HG03460 (cell line): Measurements from ENCODE around the gene CRIP1.

Source experiments
- ATAC-seq: cut with Tn5 transposase; IDR thresholded peaks from one replicate; pipeline ENCODE4 v1.9.1; 2021; ENCODE audit not compliant: unreplicated experiment

CRIP1 gene, protein sequence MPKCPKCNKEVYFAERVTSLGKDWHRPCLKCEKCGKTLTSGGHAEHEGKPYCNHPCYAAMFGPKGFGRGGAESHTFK

DNA sequence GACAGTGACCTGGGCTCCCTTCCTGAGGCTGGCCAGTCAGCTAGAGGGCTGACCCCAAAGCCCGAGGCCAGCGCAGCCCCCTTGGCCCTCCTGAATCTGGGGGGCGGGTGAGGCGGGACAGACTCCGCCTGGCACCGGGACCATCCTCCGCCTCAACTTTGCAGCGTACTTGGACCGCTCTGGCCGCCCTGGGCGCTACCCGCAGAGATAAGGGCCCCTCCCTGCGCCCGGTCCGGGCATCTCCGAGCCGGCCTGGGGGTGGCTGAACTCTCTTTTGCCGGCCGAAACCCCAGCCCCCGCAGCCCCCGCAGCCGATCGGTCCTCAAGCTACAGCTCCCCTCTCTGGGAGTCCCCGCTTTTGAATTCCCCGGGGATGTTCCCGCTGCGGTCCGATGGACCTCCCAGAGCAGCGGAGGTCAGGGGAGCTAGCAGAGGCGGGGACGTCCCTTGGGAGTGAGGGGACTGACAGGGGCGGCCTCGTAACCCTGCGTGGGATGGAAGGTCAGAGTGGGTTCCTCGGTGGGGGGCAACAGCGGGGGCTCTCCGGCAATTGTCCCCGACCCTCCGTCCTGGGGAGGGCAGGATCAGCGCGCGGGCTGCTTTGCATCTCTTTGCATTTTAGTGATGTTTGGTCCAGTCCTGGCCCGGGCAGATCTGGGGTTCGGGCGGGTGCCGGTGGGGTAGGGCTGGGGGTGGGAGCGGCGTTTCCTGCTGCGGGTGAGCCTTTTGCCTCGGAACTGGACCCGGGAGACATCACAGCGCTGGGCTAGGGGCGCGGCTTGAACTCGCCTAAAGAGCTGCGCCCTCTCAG, at the start of gene CRIP1:
Gene CRIP1 (plus strand): TSS at position 724 of the 811 bp plus-strand sequence. CDS start 374 bp downstream, outside the sequence.
- ATAC-seq = no peak

DNA sequence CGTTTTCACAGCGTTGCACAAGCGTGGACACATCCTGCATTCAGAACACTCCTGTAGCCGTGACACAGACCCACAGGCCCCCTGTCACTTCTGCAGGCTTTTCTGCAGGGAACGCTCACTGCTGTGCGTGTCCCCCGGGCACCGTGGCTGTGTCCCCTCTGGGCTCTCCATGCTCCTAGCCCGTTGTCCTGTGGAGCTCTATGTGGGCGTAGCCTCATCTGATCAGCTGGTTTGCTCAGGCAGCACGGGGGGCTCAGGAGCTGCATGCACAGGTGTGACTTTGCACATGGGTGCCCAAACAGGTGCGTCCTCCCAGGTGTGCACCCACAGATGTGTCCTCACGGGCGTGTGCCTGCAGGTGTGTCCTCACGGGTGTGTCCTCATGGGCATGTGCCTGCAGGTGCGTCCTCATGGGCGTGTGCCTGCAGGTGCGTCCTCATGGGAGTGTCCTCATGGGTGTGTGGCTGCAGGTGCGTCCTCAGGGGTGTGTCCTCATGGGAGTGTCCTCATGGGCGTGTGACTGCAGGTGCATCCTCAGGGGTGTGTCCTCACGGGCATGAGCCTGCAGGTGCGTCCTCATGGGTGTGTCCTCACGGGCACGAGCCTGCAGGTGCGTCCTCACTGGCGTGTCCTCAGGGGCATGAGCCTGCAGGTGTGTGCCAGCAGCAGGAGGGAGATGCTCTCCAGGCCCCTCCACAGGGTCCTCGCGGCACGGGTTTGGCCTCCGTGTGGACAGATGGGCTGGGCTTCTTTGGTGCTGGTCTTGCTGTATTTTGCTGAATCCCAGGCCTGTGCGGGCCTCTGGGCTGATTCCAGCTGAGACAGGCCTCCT, 49.6 kb upstream of the CRIP1 start:
- no peak for ATAC-seq

DNA sequence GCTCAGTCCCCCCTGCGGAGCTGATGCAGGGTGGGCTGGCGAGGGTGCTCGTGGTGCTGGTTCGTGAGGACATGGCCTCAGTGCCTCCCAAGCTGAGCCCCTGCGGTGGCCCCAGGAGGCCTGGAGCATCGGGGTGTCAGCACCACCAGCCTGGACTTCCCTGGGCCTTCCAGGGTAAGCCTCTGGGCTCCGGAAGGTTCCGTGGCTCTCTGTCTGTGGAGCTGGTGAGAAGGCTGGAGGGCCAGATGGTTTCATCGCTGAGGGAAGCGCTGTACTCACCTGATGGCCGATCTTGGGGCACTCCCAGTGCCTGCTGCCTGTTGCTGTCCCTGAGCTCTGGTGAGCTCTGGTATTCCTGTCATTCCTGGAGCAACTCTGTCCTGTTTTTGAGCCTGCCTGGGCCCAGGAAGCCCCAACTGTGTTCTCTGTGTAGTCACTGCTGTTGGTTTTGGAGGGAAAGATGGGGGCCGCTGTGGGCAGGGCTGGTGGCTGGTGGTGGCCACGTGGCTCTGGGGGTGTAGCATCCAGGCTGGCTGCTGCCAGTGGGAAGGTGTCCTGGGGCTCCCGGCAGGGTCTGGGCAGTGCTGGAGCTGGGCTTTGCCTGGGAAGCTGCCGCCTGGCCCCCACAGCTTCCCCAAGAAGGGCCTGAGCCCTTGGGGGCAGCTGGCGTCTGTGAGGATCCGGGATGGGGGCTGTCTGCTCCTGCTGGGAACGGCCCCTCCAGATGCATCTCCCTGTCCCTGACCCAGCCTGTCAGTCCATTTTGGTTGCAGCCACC, 48.8 kb upstream of the CRIP1 start:
- ATAC-seq = no peak

DNA sequence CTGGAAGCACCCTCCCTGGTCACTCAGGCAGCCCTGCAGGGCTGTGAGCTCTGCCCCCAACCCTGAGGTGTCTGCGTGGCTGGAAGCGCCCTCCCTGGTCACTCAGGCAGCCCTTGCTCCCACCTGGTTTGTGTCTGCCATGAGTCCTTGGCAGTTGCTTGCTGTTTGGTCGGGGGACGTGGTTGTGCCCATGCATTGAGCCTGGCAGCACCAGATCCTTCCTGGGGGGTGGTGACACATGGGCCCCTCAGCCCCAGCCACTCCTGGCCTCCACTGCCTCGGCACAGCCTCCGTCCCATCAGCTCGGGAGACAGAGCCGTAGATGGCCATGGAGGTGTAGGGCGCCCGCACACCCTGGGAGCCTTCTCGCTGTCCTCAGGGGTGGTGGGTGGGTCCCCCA, 47.5 kb upstream of the CRIP1 start:
- ATAC-seq = no peak

DNA sequence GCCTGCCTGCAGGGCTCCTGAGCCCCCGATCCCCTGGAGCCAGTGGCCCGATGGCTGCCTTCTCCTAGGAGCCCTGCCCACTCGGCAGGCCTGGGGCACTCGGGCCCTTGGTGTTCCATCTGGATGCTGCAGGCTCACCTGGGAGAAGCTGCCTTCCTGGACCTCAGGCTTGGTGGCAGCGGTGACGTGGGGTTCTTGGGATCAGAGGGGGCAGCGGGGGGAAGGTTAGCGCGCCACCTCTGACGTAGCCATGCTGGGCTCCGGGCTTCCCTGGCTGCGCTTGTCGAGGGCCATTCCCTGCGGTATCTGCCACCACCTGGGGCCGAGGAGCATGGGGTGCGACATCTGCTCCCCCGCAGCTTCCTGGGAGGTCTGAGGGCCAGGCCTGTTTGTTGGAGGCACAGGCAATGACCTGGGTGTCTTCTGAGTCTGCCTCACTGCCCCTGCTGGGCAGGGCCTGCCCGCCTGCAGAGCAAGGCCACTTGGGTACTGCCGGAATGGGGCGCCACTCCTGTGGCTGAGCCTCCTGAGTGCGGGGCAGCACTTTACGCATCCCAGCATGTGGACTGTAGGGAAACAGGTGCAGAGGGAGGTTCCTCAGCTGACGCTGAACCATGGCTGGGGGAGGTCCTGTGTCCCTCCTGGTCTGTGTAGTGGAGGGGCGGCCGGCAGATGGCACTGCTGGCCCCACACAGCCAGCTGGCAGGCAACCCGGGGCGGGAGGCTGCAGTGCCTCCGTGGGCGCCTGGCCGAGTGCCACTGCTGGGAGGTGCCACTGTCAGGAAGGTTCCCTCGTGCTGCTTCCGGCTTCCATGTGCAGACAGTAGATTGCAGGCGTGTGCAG, 46.8 kb upstream of the CRIP1 start:
- ATAC-seq = no peak

DNA sequence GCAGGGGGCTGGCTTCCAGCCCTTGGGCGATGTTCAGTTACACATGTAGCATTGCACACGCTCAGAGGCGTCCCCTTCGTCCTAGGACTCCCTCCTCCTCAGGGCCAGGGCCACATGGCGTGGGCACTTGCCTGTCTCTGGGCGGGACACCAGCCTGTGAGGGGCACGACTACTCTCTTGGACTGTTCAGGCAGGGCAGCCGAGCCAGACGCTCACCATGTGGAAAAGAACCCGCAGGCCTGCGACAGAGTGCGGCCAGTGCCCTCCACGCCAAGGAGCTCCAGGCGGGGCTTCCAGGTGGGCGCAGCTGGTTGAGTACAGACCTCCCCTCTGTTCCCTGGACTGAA, 46.2 kb upstream of the CRIP1 start:
- no peak for ATAC-seq

DNA sequence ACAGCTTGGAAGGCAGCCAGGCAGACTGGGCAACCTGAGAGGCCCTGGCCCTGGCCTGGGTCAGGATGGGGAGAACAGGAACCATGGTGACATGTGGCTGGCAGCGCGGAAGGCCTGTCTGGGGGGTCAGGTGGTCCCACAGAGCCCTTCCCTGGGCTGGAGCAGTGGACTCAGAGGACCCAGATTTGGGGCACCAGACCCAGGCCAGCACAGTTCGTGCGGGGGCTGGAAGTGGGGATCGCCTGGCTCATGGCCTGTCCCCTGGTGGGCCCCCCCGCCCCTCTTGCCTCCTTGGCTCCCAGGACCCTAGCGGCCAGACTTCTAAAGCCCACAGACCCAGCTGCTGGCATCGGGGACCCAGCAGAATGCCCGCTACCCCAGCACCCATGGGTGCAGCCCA, 45.7 kb upstream of the CRIP1 start:
- no peak for ATAC-seq

DNA sequence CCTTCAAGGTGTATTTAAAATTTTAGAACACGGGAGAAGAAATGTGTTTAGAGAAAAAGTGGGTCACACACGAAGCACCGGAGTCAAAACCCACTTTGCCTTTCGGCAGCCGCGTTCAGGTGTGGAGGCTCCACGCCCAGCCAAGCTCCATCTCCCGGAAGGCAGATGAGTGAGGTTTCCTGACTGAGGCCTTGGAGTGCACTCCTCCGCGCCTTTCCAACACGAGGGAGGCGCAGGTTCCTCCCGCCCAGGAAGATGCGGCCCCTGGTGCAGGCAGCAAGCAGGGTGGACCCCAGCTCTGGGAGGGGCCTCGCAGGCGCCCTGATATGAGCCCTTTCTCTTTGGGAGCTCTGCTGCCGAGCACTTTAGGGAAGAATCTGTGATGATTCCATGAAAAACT, 44.6 kb upstream of the CRIP1 start:
- no peak for ATAC-seq

DNA sequence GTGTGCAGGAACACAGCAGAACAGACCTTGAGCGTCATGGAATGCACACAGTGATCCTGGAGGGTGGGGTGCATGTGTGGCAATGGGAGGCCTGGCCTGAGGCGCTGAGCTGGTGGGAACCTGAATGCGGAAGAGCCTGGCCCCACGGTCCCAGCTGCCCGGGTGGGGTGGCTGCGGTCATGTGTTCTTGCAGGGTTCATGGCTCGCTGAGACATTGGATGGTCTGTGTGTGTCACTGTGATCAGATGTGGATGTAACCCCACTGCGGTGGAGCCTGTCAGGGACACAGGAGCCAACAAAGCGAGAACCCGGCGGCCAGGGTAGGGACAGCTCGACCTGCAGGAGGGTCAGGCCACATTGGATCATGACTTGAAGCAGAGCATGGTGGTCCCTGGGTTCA, 43.9 kb upstream of the CRIP1 start:
- ATAC-seq = no peak

DNA sequence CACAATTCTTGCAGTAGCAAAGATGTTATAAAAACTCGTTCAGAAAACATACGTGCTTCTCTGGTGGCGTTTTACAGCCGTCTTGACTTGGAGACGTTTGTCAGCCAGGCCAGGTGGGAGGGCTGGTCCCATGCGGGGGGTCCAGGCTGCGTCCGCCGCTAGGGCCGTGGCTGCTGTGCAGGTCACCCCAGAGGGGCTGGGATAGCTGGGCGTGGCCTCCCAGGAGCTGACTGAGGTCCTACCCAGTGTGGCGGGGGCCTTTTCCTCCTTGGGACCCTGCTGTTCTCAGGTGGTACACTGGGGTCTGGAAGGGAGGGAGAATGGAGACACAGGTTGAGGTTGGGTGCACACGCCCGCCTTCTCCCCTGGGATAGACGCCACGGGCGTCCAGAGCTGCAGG, 41.8 kb upstream of the CRIP1 start:
- ATAC-seq = no peak

DNA sequence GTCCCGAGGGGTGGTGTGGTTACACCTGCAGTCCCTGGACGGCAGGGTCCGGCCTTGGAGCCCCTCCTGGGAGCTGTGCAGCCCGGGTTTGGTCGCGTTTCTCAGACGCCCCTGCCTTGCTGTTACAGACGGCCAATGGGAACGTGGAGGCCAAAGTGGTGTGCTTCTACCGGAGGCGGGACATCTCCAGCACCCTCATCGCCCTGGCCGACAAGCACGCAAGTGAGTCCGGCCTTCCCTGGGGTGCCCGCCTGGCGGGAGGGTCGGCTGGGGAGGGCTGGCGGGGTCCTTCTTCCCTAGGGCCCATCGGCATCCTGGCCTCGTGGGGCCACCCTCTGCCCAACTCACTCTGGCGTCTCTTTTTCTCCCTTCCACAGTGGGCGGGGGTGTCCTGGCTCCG, 41.4 kb upstream of the CRIP1 start:
- ATAC-seq = no peak

DNA sequence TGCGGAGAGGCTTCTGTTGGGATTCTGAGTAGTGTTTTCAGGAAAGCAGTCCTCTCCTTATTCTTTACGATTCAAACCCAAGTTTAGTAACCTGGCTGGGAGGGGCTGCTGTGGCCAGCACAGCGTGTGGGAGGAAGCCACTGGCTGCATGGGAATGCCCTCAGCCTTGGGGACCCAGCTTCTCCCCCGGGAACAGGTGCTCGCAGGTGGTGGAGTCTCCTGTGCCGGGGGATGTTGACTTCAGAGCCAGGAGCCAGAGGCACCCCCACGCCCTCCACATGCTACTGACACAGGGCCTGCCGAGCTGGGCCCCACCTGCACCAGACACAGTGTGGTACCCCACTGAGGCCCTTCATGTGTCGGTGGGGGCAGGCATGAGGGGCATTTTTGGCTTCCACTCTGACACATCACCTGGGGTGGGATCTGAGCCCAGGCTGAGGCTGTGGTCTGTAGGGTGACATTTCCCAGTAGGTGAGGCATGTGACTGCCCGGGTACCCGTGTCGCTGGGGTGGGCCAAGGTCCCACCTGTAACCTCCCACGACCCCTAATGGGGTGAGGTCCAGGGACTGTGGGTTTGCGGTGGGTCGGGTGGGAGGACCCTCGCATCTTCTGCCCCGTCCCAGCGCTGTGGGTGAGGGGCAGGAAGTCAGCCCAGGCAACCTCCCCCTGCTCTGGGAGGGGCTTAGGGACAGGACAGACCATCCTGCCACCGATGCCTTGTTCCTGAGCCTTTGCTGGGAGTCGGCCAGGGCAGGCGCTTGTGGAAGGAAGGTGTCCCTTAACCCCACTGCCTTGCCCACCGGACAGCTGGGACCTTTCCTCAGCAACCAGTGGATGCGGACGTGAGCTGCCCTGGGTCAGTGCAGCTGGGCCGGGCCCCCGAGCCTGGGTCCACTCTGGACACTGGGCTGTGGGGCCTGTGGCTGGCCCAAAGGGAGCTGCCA, 40.5 kb upstream of the CRIP1 start:
- no peak for ATAC-seq

DNA sequence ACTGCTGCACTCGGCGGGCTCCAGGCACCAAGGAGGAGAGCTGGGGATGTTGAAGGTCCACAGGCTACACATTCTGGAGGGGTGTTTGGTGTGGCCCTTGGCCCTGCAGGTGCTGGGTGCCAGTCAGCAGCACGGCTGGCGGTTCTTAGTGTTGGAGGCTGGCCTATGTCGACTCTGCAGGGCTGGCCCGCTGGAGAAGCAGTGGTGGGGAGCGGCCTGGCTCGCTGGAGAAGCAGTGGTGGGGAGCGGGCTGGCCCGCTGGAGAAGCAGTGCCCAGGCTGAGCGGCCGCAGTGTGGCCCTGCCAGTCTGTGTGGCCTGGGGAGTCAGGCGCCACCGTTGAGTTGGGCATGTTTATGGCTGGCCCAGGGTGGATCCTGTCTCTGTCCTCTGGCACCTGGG, 39.7 kb upstream of the CRIP1 start:
- ATAC-seq = no peak

DNA sequence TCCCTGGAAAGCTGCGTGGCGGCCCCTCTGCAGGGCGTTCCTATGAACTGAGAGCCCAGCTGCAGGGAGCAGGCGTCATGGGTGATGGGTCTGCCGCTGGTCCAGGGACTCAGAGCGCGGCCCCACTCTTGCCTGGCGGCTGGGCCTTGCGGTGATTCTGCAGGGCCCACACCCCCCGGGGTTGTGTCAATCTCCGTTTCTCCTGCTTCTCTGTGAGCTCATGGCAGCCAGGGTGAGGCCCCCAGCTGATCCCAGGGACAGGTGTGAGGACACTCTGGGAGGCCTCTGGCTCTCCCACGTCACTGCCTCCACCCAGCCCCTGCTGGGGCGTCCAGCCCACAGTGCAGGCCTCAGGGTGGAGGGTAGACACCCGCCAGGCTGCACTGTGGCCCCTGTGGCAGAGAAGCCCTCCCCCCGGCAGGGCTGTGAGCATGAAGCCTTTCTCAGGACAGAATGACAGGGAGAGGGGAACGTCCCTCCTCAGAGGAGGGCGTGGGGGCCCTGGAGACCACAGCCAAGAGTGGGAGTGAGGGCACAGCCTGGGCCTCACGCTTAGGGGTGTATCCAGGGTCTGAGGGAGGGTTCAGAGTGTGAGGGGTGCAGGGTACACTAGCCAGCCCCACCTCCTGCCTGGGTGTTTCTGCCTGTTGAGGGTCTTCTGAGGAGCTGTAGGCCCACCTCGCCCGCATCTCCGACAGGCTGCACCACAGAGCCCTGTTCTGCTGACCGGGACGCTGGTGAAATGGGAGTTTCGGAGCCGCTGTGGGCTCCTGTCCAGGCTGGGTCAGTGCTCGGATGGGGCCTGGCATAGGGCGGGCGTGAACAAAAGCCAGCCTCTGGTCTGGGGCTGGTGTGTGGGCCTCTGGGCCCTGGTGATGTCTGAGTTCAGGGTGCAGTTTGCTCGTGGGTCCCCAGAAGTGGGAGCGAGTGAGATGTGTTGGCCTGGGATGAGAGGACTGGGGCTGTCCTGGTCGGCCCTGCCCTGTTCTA, 38.7 kb upstream of the CRIP1 start:
- no peak for ATAC-seq

DNA sequence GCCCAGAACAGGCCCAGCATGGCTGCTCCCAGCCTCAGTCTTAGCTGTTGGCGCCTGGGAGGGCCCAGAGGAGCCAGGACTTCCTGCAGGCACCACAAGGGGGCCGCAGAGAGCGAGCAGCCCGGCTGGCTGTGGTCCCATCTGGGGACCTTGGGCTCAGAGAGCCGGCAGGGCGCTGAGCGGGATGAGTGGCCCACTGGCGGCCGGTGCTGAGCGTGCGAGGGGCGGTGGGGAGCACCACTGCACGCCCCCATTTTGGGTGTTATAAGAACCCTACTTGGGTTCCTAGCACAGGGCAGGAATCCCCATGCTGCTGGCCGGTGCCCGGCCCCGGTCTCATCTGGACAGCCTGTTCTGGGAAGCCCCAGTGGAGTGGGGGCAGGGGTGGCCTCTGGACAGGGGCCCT, 38.0 kb upstream of the CRIP1 start:
- no peak for ATAC-seq

DNA sequence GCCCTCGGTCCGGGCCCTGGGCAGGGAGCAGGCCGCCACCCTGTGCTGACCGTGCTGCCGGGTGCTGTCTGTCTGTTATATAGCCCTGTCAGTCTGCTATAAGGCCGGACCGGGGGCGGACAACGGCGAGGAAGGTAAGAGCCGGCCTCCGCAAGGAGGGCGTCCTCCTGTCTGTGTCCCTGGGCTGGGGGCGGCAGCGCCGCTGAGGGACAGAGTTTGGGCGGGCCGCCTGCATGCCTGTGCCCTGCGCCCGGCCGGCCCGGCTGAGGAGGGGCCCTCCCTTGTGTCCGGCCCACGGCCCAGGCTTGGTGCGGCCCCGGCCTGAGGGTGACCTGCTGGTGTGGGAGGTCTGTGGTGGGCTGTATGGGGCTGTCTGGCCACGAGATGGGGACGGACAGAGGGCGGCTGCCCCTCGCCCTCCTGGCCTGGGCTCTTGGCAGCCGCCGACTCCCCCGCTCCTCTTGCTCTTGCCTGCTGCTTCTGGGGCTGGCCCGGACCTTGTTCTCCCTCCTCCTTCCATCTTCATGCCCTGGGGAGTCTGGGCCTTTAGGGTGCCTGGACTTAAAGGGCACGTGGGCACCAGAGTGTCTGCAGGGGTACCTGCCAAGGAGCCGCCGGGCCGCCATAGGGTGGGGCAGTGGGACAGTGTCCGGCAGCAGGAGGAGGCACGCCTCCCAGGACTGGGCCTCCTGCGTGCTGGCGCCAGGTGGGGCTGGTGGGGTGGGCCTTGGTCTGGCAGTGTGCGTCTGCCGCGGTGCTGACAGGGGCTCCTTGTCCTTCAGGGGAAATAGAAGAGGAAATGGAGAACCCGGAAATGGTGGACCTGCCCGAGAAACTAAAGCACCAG, 37.2 kb upstream of the CRIP1 start:
- no peak for ATAC-seq

DNA sequence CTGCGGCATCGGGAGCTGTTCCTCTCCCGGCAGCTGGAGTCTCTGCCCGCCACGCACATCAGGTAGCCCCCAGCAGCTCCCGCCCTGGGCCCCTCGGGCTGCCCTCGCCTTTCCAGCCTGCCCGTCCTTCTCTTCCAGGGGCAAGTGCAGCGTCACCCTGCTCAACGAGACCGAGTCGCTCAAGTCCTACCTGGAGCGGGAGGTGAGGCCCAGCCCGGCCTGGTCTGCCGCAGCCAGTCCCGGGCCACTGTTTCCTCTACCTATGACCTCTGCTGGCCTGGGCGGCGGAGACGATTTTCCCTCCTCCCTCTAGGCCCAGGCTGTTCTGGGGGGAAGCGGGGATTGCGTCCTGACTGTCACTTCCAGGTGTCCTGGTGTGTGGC, 36.6 kb upstream of the CRIP1 start:
- ATAC-seq = no peak
